B cell (primary cell): Measurements from ENCODE around the gene ELOA2. TPM values are rescaled to one million over a fixed set of nuclear protein-coding genes. Genes with fewer than 3 reads are reported as not detected.

Experiments
- ATAC-seq: fragments of 200-7000 bp; cut with Tn5 transposase; one replicate; pipeline ENCODE4 v1.10.0; 2021; ENCODE audit warnings: low read depth, mild to moderate bottlenecking, moderate number of reproducible peaks, moderate library complexity
- CTCF ChIA-PET: fragments of 350-600 bp; sonication (Branson Sonifier 250); formaldehyde crosslinking; loops from one replicate; lab custom pipeline; 2021; ENCODE audit warnings: antibody characterized with exemption, inconsistent platforms; lab: Charles Lee
- POLR2A ChIA-PET: fragments of 350-600 bp; sonication (Branson Sonifier 250); formaldehyde crosslinking; loops from one replicate; lab custom pipeline; 2021; ENCODE audit warnings: antibody characterized with exemption; lab: Charles Lee
- DNase-seq: peaks from one replicate; pipeline ENCODE4 v3.0.0; 2013
- H2AFZ ChIP-seq: 2 replicates; pipeline ENCODE4 v1.6.1; 2012; ENCODE audit warnings: mild to moderate bottlenecking, low read depth, low read length; ENCODE audit not compliant: insufficient read depth, poor library complexity, severe bottlenecking
- H3K27ac ChIP-seq, 2 donors: 1 replicate in 1 of 2; 2 replicates in 1 of 2; pipeline ENCODE4 v1.5.1; 2012 to 2013; ENCODE audit warnings: low read length in 2 of 2, mild to moderate bottlenecking in 2 of 2, moderate library complexity in 1 of 2
- H3K27me3 ChIP-seq, 4 experiments: fragments of 200-600 bp in 1 of 4; sonication (generic) in 1 of 4; replicated peaks in 1 of 4; 1 replicate in 2 of 4; 2 replicates in 2 of 4; pipeline versions ENCODE4 v1.6.1 to v1.7.0; 2013 to 2016; ENCODE audit warnings: low read length in 3 of 4, mild to moderate bottlenecking in 2 of 4, mixed read lengths in 1 of 4, moderate library complexity in 1 of 4; ENCODE audit not compliant: insufficient read depth in 4 of 4, control insufficient read depth in 3 of 4; ENCODE audit errors: control extremely low read depth in 1 of 4
- H3K36me3 ChIP-seq, 2 experiments: replicated peaks in 1 of 2; 1 replicate in 1 of 2; 2 replicates in 1 of 2; pipeline versions ENCODE4 v1.6.1 to v1.7.1; 2013; ENCODE audit warnings: low read length in 1 of 2; ENCODE audit not compliant: insufficient read depth in 2 of 2, control insufficient read depth in 1 of 2; ENCODE audit errors: control extremely low read depth in 1 of 2, extremely low read depth in 1 of 2
- H3K4me1 ChIP-seq, 2 donors: fragments of 200-600 bp in 1 of 2; sonication (generic) in 1 of 2; 1 replicate in 1 of 2; 2 replicates in 1 of 2; pipeline versions ENCODE4 v1.5.1 to v1.6.1; 2013 to 2017; ENCODE audit warnings: low read length in 2 of 2; ENCODE audit not compliant: control insufficient read depth in 2 of 2, insufficient read depth in 2 of 2
- H3K4me2 ChIP-seq: replicated peaks from 2 replicates; pipeline ENCODE3; 2012; ENCODE audit warnings: mild to moderate bottlenecking, low read depth, low read length; ENCODE audit not compliant: poor library complexity, severe bottlenecking
- H3K4me3 ChIP-seq, 5 experiments: fragments of 200-600 bp in 1 of 5; sonication (generic) in 1 of 5; 1 replicate in 3 of 5; 2 replicates in 2 of 5; pipeline versions ENCODE4 v1.5.1 to v1.7.0; 2011 to 2016; ENCODE audit warnings: low read length in 4 of 5, mild to moderate bottlenecking in 4 of 5, low read depth in 2 of 5, control low read depth in 1 of 5, moderate library complexity in 1 of 5; ENCODE audit not compliant: insufficient read depth in 1 of 5; ENCODE audit errors: control extremely low read depth in 1 of 5, extremely low read depth in 1 of 5
- H3K79me2 ChIP-seq: fragments of 200-600 bp; sonication (generic); one replicate; pipeline ENCODE4 v1.6.0; 2016; ENCODE audit warnings: low read length; ENCODE audit not compliant: control insufficient read depth, insufficient read depth
- H3K9ac ChIP-seq: fragments of 200-600 bp; sonication (generic); 2 replicates; pipeline ENCODE4 v1.6.1; 2017; ENCODE audit warnings: mild to moderate bottlenecking, low read length, moderate library complexity
- H3K9me3 ChIP-seq, 3 donors: one replicate each; pipeline versions ENCODE4 v1.6.1 to v1.7.1; 2013; ENCODE audit warnings: low read length in 2 of 3; ENCODE audit not compliant: control insufficient read depth in 2 of 3, insufficient read depth in 1 of 3; ENCODE audit errors: control extremely low read depth in 1 of 3
- H4K20me1 ChIP-seq: 2 replicates; pipeline ENCODE4 v1.6.0; 2012; ENCODE audit warnings: mild to moderate bottlenecking, low read length; ENCODE audit not compliant: insufficient read depth, control insufficient read depth, poor library complexity, severe bottlenecking
- H3K27ac Mint-ChIP-seq: one replicate; pipeline ENCODE4 v1.8.0; 2021; ENCODE audit warnings: mixed read lengths
- H3K27me3 Mint-ChIP-seq: one replicate; pipeline ENCODE4 v1.8.0; 2021; ENCODE audit warnings: mixed read lengths
- H3K4me1 Mint-ChIP-seq: one replicate; pipeline ENCODE4 v1.8.0; 2021; ENCODE audit warnings: mixed read lengths
- H3K4me3 Mint-ChIP-seq: one replicate; pipeline ENCODE4 v1.8.0; 2021; ENCODE audit warnings: mixed read lengths
- H3K9me3 Mint-ChIP-seq: one replicate; pipeline ENCODE4 v1.8.0; 2022; ENCODE audit warnings: mixed read lengths; ENCODE audit not compliant: insufficient read depth
- CTCF ChIP-seq: fragments of 200-600 bp; IDR thresholded peaks from one replicate; pipeline ENCODE4 v1.8.0; 2022; ENCODE audit warnings: antibody characterized with exemption, mild to moderate bottlenecking
- EZH2 ChIP-seq: IDR thresholded peaks from 2 replicates; pipeline ENCODE4 v1.6.1; 2012; ENCODE audit warnings: borderline replicate concordance, low read depth, mild to moderate bottlenecking, moderate library complexity, low read length; ENCODE audit not compliant: insufficient read depth, poor library complexity, severe bottlenecking
- WGBS: methylation state at CpG from one replicate; pipeline ENCODE4 v1.1.5; 2013; ENCODE audit warnings: missing lambda C conversion rate; ENCODE audit not compliant: insufficient coverage; 5-methylcytosine and 5-hydroxymethylcytosine counted together
- intact Hi-C: fragments of 100-400 bp; cut with micrococcal nuclease; formaldehyde crosslinking; loops from one replicate; pipeline ENCODE4 v1.10.0; 2022
- polyA plus RNA-seq: library from polyadenylated mRNA; depleted of rRNA; stranded (reverse); fragments of >200 nt; gene quantifications from 2 replicates; pipeline ENCODE4 v1.2.3, GENCODE V29; 2012
- total RNA-seq, 2 donors: library from RNA; stranded (reverse); fragments of 120-200 nt in 1 of 2; gene quantifications; 1 replicate in 1 of 2; 2 replicates in 1 of 2; pipeline versions ENCODE4 v1.2.3 to v1.2.4, GENCODE V29; 2013 to 2022

Gene ELOA2
- total and polyA plus RNA-seq, 2 donors (not counting 1 experiment from before 2014, with no cell fraction given) = not detected

GRCh38 chr18:47036927-47037578 is 1.6 kb upstream of the ELOA2 start:
- no peak overlapping the region for H3K4me3 Mint-ChIP-seq

More at GRCh38 chr18:47036927-47037578, 1.6 kb upstream of the ELOA2 start:
- no peak overlapping the region for H3K27ac Mint-ChIP-seq
- ChIA-PET CTCF (interaction anchor here (0.7 kb wide), 1 partner anchor 454 kb away, joined by 5 read pairs; no protein-coding TSS in a partner anchor), POLR2A (no interaction called here)
- Histone ChIP-seq H4K20me1 (no peaks in the 10 kb centered on the region), H2AFZ (no peak overlapping the region), H3K9ac (no peak overlapping the region), H3K9me3 (peaks cover 0 to 18% (median 0%) of the 10 kb centered on the region in 3 donors), H3K36me3 (no peaks in the 10 kb centered on the region), H3K27ac (no peak overlapping the region), H3K4me1 (no peaks in the 10 kb centered on the region), H3K79me2 (no peaks in the 10 kb centered on the region), H3K27me3 (no peaks in the 10 kb centered on the region), H3K4me3 (no peak overlapping the region), H3K4me2 (no peak overlapping the region)
- H3K9me3 Mint-ChIP-seq = no peaks in the 10 kb centered on the region
- TF ChIP-seq EZH2 (no peak), CTCF (no peak)
- H3K27me3 Mint-ChIP-seq = peaks cover 10% of the 10 kb centered on the region
- intact Hi-C loops = no loop called here
- H3K4me1 Mint-ChIP-seq = peaks cover 3% of the 10 kb centered on the region
- no peak for DNase-seq
- no peak for ATAC-seq
- no CpG with 5 or more reads among the region's 3 CpGs for WGBS
